Uterus (tissue), 4 donors: ENCODE data around the gene HNRNPC. TPM values are rescaled to one million over a fixed set of nuclear protein-coding genes. Genes with fewer than 3 reads are reported as not detected.

ENCODE experiments used
- DNase-seq, 2 donors: peaks; one replicate each; pipeline ENCODE4 v3.0.0-alpha.2; 2019 to 2020
- H3K27ac ChIP-seq, 2 donors: fragments of 200-600 bp; sonication (generic); 1 replicate in 1 of 2; 2 replicates in 1 of 2; pipeline ENCODE4 v1.5.1; 2016 to 2018
- H3K27me3 ChIP-seq, 2 donors: fragments of 200-600 bp; sonication (generic); one replicate each; pipeline ENCODE4 v1.5.1; 2018 to 2019; ENCODE audit warnings: control low read depth in 1 of 2
- H3K36me3 ChIP-seq, 2 donors: fragments of 200-600 bp; sonication (generic); one replicate each; pipeline ENCODE4 v1.5.1; 2019; ENCODE audit warnings: control low read depth in 1 of 2
- H3K4me1 ChIP-seq, 2 donors: fragments of 200-600 bp; sonication (generic); one replicate each; pipeline ENCODE4 v1.5.1; 2018 to 2019; ENCODE audit warnings: control low read depth in 1 of 2
- H3K4me3 ChIP-seq, 2 donors: fragments of 200-600 bp; sonication (generic); 1 replicate in 1 of 2; 2 replicates in 1 of 2; pipeline ENCODE4 v1.5.1; 2018 to 2019; ENCODE audit warnings: mild to moderate bottlenecking in 1 of 2
- H3K9me3 ChIP-seq, 2 donors: fragments of 200-600 bp; sonication (generic); one replicate each; pipeline ENCODE4 v1.5.1; 2019; ENCODE audit warnings: control low read depth in 1 of 2
- POLR2A ChIP-seq, 2 donors: fragments of 450-650 bp; IDR thresholded peaks; one replicate each; pipeline ENCODE4 v1.6.1; 2016; ENCODE audit warnings: antibody characterized with exemption in 2 of 2, mild to moderate bottlenecking in 1 of 2, moderate library complexity in 1 of 2
- intact Hi-C: fragments of 100-400 bp; cut with DNase I; formaldehyde crosslinking; loops from one replicate; pipeline ENCODE4 v1.15.1; 2023; ENCODE audit warnings: low total_unique reads
- total RNA-seq, 4 donors: library from RNA; depleted of rRNA in 3 of 4; stranded (reverse); fragments of >200 nt in 3 of 4; gene quantifications; one replicate each; pipeline versions ENCODE4 v1.1.0 to v1.2.4, GENCODE V29; 2014 to 2023
- TF ChIP-seq, protein P1 (sequence below), 4 experiments: fragments of 200-600 bp in 2 of 4; fragments of 450-650 bp in 2 of 4; sonication (generic) in 2 of 4; IDR thresholded peaks; one replicate each; pipeline ENCODE4 v1.5.1; 2016 to 2019; ENCODE audit warnings: antibody characterized with exemption in 4 of 4, mild to moderate bottlenecking in 2 of 4, moderate library complexity in 1 of 4
- donor health status: DM: yes; HTN: yes; CAD: no.

Gene HNRNPC
- total RNA-seq, 4 donors from 2014 or later = 378 to 599 (median 531) TPM

DNA sequence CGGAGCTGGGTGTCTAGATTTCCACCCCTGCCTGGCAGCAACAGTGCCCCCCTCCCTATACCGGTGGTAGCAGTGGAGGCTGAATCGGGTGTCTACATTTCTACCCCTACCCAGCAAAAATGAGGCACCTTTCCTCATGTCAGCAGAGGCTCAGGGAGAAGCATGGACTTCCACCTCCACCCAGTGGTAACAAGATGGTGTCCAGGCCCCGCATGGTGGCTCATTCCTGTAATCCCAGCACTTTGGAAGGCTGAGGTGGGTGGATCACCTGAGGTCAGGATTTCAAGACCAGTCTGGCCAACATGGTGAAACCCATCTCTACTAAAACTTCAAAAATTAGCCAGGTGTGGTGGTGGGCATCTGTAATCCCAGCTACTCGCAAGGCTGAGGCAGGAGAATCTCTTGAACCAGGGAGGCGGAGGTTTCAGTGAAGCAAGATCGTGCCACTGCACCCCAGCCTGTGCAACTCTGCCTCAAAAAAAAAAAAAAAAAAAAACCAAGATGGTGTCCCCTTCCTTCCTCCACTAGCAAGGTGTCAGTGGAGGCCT is 77.9 kb downstream of the HNRNPC start:
- no peak for DNase-seq
- Histone ChIP-seq H3K27ac (no peak overlapping the region), H3K27me3 (no peaks in the 10 kb centered on the region), H3K36me3 (no peaks in the 10 kb centered on the region), H3K9me3 (no peaks in the 10 kb centered on the region), H3K4me1 (no peaks in the 10 kb centered on the region), H3K4me3 (no peak overlapping the region)
- intact Hi-C loops = no loop called here
- TF ChIP-seq, protein P1, sequence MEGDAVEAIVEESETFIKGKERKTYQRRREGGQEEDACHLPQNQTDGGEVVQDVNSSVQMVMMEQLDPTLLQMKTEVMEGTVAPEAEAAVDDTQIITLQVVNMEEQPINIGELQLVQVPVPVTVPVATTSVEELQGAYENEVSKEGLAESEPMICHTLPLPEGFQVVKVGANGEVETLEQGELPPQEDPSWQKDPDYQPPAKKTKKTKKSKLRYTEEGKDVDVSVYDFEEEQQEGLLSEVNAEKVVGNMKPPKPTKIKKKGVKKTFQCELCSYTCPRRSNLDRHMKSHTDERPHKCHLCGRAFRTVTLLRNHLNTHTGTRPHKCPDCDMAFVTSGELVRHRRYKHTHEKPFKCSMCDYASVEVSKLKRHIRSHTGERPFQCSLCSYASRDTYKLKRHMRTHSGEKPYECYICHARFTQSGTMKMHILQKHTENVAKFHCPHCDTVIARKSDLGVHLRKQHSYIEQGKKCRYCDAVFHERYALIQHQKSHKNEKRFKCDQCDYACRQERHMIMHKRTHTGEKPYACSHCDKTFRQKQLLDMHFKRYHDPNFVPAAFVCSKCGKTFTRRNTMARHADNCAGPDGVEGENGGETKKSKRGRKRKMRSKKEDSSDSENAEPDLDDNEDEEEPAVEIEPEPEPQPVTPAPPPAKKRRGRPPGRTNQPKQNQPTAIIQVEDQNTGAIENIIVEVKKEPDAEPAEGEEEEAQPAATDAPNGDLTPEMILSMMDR (IDR thresholded peaks at IDR 0.05) = no peak
- TF ChIP-seq POLR2A (IDR thresholded peaks at IDR 0.05) = no peak

DNA sequence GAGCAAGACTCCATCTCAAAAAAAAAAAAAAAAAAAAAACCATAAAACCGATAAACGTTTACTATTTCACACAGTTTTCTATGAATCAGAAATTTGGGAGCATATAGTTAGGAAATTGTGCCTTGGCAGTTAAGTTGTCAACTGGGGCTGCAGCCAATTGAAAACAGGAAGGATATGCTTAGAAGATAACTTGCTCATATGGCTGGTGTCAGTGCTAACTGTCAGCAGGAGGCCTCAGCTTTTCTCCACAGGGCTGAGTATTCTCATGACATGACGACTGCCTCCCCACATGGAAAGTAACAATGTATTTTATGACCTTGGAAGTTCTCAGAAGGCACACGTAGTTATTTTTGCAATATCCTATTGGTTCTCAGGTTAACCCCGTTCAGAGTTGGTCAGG is 83.8 kb downstream of the HNRNPC start:
- TF ChIP-seq POLR2A (IDR thresholded peaks at IDR 0.05) = no peak
- TF ChIP-seq, protein P1 (IDR thresholded peaks at IDR 0.05) = no peak
- Histone ChIP-seq H3K4me3 (no peak overlapping the region), H3K9me3 (no peaks in the 10 kb centered on the region), H3K27me3 (no peaks in the 10 kb centered on the region), H3K4me1 (no peaks in the 10 kb centered on the region), H3K27ac (no peak overlapping the region), H3K36me3 (no peaks in the 10 kb centered on the region)
- no peak for DNase-seq
- intact Hi-C loops = no loop called here

DNA sequence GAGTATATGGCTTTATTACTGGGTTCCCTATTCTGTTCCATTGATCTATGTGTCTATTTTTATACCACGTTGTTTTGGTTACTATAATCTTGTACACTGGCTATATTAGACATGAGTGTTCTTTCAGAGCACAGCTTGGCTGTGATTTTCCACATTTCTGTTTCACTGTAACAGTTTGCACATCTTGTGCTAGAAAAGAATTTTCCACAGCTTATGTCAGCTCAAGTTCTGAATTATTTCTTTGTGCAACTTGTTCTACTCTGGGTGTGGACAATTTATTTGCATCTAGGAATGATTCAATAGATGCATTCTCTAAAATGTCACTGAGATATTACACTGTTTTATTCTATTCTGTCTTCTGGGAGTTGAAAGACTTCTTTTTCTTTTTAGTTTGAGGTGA is 85.0 kb downstream of the HNRNPC start:
- TF ChIP-seq, protein P1 (IDR thresholded peaks at IDR 0.05) = no peak
- TF ChIP-seq POLR2A (IDR thresholded peaks at IDR 0.05) = no peak
- no peaks in the 10 kb centered on the region for H3K4me1 ChIP-seq
- H3K4me3 ChIP-seq = no peak overlapping the region
- intact Hi-C loops = no loop called here
- DNase-seq = no peak
- H3K27me3 ChIP-seq = no peaks in the 10 kb centered on the region
- no peak overlapping the region for H3K27ac ChIP-seq
- H3K36me3 ChIP-seq = no peaks in the 10 kb centered on the region
- no peaks in the 10 kb centered on the region for H3K9me3 ChIP-seq

DNA sequence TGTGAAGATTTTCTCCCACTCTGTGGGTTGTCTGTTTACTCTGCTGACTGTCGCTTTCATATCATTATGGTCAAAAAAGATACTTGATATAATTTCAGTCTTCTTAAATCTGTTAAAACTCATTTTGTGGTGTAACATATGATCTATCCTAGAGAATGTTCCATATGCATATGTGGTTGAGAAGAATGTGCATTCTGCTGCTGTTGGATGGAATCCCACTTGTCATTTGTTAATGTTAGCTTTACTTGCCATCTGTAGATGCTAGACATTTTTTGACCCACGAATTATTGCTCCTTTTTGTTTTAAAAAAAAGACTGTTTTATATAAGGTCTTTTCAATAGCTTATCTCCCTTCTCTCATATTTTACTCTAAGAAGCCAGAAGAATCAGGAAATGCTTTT is 87.1 kb downstream of the HNRNPC start:
- intact Hi-C loops = no loop called here
- Histone ChIP-seq H3K27me3 (no peaks in the 10 kb centered on the region), H3K4me1 (no peaks in the 10 kb centered on the region), H3K9me3 (no peaks in the 10 kb centered on the region), H3K4me3 (no peak overlapping the region), H3K27ac (no peak overlapping the region), H3K36me3 (no peaks in the 10 kb centered on the region)
- TF ChIP-seq, protein P1 (IDR thresholded peaks at IDR 0.05) = no peak
- no peak for TF ChIP-seq POLR2A (IDR thresholded peaks at IDR 0.05)
- no peak for DNase-seq

DNA sequence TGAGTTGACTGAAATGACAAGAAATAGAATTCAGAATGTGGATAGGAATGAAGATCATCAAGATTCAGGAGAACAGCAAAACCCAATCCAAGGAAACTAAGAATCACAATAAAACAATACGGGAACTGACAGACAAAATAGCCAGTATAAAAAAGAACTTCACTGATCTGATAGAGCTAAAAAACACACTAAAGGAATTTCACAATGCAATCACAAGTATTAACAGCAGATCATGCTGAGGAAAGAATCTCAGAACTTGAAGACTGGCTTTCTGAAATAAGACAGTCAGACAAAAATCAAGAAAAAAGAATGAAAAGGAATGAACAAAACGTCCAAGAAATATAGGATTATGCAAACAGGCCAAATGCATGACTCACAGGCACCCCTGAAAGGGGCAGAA is 98.1 kb downstream of the HNRNPC start:
- H3K4me1 ChIP-seq = no peaks in the 10 kb centered on the region
- intact Hi-C loops = no loop called here
- no peaks in the 10 kb centered on the region for H3K9me3 ChIP-seq
- no peak for DNase-seq
- H3K36me3 ChIP-seq = no peaks in the 10 kb centered on the region
- TF ChIP-seq, protein P1 (IDR thresholded peaks at IDR 0.05) = no peak
- no peak for TF ChIP-seq POLR2A (IDR thresholded peaks at IDR 0.05)
- H3K4me3 ChIP-seq = no peak overlapping the region
- no peaks in the 10 kb centered on the region for H3K27me3 ChIP-seq
- H3K27ac ChIP-seq = no peak overlapping the region
